T-helper 2 cell (primary cell): Measurements from ENCODE around the gene OR52R1.
A peak's percentile ranks its signal among the peaks of the same experiment; 100 is the strongest.
"Not testable (repeated sequence)": the region's sequence is repeated elsewhere in the genome, so short reads cannot be mapped to it uniquely, and the experiment has no call there.

Experiments used
- DNase-seq, 5 experiments: peaks; one replicate each; pipeline versions ENCODE4 v3.0.0 to v3.0.0-alpha.2; 2012 to 2022
- total RNA-seq, 2 donors: gene quantifications; one replicate each; lab custom pipeline; 2026; lab: John Stamatoyannopoulos, UW

OR52R1 gene
- 0 reads per million in 2 donors for total RNA-seq

GRCh38 chr11:4804280-4804679 lies at the start of gene OR52R1:
Gene OR52R1 (minus strand): TSS chr11:4804380. CDS start chr11:4804380, 0 bp downstream.
- no peak for DNase-seq

DNA sequence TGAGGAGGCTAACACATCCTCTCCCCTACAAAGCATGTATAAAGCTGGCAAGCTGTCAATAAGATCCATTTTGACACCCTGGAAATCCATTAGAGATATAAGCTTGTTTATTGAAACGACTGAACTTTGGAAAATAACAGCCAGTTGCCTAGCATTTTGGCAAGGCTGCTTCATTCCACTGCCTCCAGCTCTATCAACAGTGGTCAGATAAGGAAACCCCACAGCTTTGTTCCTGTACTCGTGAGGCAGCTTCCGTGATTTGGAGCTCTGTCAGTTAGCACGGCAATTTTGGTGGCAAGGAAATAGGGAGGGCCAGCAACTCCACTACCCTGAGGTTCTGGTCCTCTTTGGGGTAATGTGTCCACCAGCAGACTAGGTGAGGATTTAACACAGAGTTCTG lies 46.9 kb upstream of the OR52R1 start:
- no peak for DNase-seq

DNA sequence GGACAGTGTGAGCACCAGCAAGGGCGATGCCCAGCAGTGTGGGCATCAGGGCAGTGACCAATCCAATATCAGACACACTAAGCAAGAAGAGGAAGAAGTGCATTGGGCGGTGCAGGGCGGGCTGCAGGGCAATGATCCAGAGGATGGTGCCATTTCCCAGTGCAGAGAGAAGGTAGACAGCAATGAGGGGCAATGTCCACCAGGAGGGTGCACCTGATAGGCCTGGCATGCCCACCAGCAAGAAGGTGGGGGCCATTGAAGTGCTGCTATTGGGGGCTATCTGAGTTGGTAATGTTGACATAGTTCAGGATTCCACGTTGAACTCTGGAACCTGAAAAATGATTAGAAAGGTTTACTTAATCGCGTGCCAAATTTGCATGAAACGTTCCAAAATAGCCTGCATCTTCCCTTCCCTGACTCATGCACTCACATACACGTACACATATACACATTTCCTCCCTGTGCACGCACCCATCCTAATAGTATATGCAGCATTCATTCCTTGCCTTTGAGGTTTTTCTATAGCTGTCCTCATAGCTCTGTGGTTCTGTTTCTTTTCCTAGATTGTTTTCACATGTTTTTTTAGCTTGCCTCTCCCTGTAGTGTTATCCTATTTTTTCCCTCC lies 44.8 kb upstream of the OR52R1 start, which contains the start of gene OR51S1:
Gene OR51S1, minus strand, starts transcription at position 301 of the 625 bp plus-strand sequence. Its CDS starts 0 bp downstream, at position 301.
- DNase-seq, result no peak

GRCh38 chr11:4839851-4840549 lies 35.8 kb upstream of the OR52R1 start:
- DNase-seq, result no peak

GRCh38 chr11:4830909-4831308 lies 26.7 kb upstream of the OR52R1 start:
- no peak for DNase-seq

GRCh38 chr11:4830346-4830745 lies 26.2 kb upstream of the OR52R1 start:
- DNase-seq, result no peak

DNA sequence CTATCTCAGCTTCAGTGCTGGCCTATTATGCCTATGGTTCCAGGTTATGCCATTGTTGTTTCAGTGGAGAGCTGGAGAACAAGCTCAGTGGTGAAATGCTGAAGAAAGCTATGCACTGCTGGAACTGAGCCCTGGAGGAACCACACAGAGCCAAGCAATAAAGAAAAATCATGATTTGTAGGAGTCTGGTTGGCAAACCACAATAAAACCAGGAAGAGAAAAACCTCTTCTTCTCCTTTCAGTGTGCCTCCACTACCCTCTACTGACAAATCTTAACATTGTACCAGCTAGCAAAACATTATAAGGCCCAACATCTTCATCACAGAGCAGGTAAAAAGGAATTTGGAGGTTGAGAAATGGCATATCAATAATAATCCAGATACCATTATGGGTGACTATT lies 22.2 kb upstream of the OR52R1 start:
- no peak for DNase-seq

DNA sequence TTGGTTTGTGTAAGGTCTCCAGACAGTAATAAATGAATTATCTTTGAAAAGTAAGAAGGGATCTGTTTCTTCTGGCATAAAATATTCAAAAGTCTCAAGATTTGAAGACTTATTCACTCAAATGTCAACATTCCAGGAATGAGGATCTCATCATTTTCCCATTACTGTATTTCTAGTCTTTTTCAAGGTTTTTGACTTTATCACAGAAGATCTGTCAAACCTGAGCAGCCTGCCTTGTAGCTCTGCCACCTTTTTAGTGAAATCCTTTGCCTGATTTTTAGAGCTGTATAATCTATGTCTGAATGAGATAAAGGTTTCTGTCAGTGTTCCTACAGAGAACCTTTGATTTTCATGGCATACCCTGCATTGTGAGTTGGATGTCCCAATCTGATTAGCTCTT lies 21.0 kb upstream of the OR52R1 start:
- DNase-seq, result no peak

GRCh38 chr11:4821021-4821420 lies 16.8 kb upstream of the OR52R1 start, which contains the start of gene OR51F2:
Gene OR51F2 (plus strand): TSS chr11:4821321. CDS start chr11:4821422, 101 bp downstream.
- no peak for DNase-seq

GRCh38 chr11:4809246-4809645 lies 5.1 kb upstream of the OR52R1 start:
- no peak for DNase-seq

DNA sequence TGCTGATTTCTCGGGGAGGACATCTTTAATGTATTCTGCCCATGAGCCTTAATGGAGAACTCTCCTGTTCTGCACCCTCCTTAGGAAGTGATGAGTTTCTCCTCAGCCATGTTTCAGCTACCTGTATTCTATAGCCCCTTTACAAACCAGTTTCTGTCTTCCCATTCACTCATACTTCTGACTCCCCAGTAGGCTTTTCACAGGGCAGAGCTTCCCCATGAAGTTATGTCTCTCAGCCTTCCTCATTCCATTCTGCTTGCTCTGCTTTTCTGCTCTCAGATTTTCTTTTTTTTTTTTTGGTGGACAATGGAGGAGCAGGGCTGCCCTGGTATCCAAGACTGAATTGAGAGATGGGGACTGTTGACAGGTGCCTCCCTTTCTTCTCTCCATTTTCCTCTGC lies 4.3 kb upstream of the OR52R1 start:
- DNase-seq, result no peak

- DNase-seq, result not testable (repeated sequence)
Observed at GRCh38 chr11:4801316-4801715, 2.9 kb downstream of the OR52R1 start.

- DNase-seq, result peak in 1 of 5 experiments; percentile 60
Observed at GRCh38 chr11:4798427-4799183, 5.6 kb downstream of the OR52R1 start.

DNA sequence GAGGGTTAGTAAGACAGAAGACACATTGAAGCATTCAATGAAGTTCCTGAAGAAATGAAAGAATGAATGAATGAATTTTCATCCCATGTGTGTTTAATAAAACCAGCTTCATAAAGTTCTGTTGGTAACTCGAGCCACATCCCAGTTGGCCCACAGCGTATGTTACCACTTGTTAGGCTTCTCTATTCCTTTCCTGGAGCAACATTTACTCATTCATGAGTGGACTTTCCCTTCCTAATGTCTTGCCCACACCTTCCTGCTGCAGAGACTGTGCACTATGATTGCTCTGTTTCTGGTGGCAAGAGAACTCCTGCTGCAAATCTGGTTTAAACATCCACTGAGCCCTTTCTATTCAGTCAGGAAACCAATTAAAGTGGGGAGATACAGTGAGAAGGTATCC lies 7.0 kb downstream of the OR52R1 start:
- DNase-seq, result no peak

GRCh38 chr11:4782454-4782853 lies 21.7 kb downstream of the OR52R1 start:
- no peak for DNase-seq

DNA sequence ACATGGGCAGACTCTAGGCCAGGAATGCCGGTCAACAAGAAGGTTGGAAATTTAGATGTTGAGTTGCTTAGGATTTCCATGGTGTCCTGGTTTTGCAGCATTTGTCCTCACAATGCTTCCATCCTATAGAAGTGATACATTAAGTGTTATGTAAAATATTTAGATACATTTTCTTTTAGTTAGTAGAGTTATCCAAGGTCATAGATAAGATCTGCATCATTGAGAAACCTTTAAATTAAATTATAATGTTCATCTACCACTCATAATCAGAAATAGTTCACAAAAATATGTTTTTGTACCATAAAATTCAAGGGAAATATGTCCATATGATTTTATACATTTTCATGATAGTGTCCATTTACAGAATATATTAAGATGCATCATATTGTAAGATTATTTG lies 34.3 kb downstream of the OR52R1 start, which contains the start of gene OR51F1:
Gene OR51F1, minus strand, starts transcription at position 101 of the 400 bp plus-strand sequence. Its CDS starts 0 bp downstream, at position 101.
- no peak for DNase-seq

- no peak for DNase-seq
Observed at GRCh38 chr11:4768094-4768493, 36.1 kb downstream of the OR52R1 start.

- DNase-seq, result no peak
Observed at GRCh38 chr11:4766420-4767043, 37.6 kb downstream of the OR52R1 start.

DNA sequence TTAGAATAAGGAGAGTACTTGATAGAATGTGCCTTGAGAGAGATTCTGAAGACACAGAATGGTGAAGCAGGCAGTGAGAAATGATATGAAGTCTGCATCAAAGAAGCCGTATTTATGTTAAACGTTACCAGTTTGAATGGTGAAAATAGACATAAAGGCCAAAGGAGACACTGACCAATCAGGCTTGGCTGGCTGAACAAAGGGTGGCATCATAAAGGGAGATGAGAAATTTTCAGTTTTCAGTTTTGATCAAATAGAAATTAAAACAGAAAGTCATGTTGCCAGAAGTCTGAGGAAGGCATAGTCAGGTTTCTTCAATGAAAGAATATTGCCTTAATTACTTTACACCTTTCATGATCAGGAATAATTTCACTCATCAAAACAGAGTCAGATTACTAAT lies 41.1 kb downstream of the OR52R1 start:
- no peak for DNase-seq
